ENCODE data around the gene LRP1.

The LRP1 gene

DNA sequence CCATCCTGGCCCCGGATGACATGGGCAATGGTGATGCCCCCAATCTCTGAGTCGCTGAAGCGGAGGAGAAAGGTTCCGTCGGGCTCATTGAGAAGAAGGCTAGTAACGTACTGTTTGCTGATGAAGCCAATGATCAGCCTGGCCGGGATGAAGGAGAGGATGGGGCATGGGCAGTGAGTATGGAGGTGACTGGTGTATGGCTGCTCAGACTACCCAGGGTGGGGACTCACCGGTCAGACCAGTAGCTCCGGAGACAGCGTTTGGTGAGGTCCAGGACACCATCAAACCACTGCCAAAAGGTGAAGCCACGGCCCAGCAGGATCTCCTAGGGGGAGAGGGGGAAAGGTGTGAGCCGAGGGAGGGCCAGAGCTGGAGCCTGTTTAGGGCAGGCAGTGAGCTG is 28.5 kb upstream of the LRP1 start:
- FAIRE-seq = no peak
- no peak for DNase-seq (ENCODE audit: insufficient read length, low spot score)
- TF ChIP-seq POLR2A (IDR thresholded peaks at IDR 0.05; ENCODE audit: low read depth, low read length) = no peak

DNA sequence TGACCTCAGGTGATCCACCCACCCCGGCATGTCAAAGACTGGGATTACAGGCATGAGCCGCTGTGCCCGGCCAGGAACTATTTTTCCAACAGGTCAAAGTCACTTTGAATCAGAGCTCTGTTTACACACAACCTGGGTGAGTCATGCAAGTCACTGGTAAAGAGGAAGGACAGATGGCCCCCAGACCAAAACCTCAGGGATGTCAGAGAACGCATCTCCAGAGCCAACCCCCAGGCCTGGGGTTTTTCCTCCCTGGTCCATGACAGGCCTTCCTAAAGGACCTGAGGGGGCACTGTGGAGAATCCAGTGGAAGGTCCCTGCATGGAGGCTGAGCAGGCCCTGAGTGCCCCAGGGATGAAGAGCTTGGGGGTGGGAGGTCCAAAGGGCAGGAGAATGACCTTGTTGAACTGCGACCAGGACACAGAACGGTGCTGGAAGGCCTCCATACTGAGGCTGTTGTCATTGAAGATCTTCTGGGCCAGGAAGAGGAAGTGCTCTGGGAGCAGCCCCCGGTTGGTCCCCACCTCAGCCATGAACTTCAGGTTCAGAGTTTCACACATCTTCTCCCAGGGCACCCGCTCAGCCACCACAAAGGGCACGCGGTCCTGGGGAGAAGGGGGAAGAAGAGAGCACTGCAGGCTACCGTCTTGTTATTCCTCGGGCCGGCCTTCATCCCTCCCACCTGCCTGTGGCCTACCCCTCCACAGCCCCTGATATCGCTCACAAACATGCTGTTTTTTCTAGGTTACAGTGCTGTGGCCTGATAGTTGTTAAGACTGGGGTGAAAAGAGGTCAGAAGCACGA is 26.2 kb upstream of the LRP1 start:
- DNase-seq (ENCODE audit: insufficient read length, low spot score) = no peak
- TF ChIP-seq POLR2A (IDR thresholded peaks at IDR 0.05; ENCODE audit: low read depth, low read length) = no peak
- no peak for FAIRE-seq

DNA sequence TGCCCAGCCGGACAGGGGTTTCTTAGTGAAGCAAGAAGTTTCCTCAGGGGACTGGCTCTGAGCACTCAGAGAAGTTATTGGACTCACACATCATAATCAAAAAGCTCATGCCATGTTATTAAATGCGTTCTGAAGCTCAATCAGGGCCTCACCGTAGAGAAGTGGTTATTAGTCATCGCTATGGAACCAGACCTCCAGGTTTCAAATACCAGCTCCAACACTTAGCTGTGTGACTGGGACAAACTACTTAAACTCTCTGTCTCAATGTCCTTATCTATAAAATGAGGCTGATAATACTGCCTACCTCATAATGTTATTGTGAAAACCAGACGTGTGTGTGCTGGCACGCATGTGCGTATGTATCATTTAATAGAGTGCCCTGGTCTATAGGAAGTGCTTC is 24.4 kb upstream of the LRP1 start:
- no peak for FAIRE-seq

DNA sequence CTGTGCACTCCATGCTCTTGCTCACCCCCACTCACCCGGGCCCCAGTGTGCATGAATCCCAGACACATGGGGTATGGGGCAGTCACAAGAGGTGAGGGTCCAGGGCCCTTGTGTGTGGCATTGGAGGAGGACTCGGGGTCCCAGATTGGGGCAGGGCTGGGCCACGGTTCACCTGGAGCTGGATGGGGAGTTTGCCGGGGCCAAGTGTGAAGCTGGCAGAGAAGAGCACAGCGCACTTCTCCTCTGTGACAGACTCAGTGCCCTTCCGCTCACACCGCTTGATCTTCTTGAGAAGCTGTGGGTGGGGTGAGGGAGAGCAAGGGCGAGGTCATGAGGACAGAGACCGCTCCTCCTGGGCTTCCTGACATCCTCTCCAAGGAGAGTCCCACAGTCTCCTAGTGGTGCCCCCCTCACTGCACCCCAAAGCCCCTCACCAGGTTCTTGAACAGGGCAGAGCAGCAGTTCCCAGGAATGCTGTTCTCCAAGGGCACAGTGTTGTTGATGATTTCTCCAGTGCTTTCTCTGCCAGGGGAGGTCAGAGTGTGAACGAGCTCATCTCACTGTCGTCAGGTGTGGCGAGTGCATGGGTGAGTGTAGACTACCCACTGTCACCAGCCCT is 23.9 kb upstream of the LRP1 start:
- no peak for FAIRE-seq
- no peak for TF ChIP-seq POLR2A (IDR thresholded peaks at IDR 0.05; ENCODE audit: low read depth, low read length)

More for the DNA sequence above, 24.4 kb upstream of the LRP1 start:
- DNase-seq (ENCODE audit: insufficient read length, low spot score) = no peak
- TF ChIP-seq POLR2A (IDR thresholded peaks at IDR 0.05; ENCODE audit: low read depth, low read length) = no peak

DNA sequence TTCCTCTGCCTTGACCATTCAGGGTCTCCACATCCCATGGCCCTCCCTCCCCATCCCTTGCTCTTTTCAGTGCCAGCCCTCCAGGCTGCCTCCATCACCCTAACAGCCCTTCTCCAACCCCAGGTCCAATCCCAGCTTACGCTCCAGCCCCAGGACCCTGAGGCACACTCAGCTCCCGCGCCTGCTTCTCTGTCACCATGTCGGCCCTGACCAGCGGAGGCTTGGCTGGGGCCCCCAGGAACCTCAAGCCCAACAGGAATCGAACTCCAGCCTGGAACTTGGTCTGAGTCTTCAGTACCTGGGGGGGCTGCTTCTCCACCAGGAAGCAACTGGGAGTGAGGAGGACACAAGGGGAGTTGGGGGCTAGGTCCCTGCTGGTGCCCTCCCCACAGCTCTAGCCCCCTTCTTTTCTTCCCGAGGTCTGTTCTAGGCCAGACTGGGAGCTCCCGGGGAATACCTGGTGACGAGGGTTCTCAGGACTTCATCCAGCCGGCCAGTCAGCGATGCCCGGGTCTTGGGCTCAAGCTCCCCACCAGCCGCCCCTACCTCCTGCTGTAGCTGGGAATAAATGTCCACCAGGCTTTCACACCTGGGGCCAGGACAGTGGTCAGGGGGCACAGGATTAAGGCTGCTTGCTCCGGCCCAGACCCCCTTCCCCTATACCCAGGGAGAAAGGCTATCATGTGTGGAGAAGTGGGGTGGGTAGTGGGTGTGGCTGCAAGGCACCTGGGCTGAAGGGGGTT is 23.1 kb upstream of the LRP1 start:
- DNase-seq (ENCODE audit: insufficient read length, low spot score) = no peak
- no peak for FAIRE-seq
- TF ChIP-seq POLR2A (IDR thresholded peaks at IDR 0.05; ENCODE audit: low read depth, low read length) = no peak

More for the DNA sequence above, 23.9 kb upstream of the LRP1 start:
- DNase-seq (ENCODE audit: insufficient read length, low spot score) = no peak

DNA sequence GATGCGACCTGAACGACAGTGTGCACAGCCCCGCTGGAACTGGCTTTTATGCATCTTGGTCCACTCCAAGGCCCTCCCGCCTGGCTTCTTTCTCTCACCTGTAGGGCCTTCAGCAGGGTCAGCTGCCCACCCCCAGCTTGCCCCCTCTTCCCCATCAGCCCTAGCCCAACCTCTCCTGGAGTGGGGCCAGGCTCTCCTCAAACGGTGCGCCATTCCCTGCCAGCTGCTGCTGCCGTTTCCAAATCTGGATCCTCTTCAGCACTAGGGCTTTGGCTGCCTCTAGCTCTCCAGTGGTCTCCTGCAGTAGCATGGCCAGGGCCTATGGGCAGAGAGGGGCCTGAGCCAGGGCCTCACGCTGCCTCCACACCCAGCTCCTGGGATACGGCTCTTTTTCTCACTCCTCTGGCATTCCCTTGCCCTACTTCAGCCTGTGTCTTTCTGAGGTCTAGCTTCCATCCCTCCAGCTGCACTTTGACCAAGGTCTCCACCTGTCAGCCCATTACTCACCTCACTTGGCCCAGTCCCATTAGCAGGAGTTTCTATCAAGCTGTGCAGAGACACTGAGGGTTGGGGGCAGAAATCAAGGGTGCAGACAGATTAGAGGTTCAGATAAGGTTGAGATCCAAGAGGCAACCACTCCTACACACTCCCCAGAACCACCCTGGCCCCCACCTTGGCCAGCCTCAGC is 22.1 kb upstream of the LRP1 start:
- FAIRE-seq = no peak
- DNase-seq (ENCODE audit: insufficient read length, low spot score) = no peak
- no peak for TF ChIP-seq POLR2A (IDR thresholded peaks at IDR 0.05; ENCODE audit: low read depth, low read length)

DNA sequence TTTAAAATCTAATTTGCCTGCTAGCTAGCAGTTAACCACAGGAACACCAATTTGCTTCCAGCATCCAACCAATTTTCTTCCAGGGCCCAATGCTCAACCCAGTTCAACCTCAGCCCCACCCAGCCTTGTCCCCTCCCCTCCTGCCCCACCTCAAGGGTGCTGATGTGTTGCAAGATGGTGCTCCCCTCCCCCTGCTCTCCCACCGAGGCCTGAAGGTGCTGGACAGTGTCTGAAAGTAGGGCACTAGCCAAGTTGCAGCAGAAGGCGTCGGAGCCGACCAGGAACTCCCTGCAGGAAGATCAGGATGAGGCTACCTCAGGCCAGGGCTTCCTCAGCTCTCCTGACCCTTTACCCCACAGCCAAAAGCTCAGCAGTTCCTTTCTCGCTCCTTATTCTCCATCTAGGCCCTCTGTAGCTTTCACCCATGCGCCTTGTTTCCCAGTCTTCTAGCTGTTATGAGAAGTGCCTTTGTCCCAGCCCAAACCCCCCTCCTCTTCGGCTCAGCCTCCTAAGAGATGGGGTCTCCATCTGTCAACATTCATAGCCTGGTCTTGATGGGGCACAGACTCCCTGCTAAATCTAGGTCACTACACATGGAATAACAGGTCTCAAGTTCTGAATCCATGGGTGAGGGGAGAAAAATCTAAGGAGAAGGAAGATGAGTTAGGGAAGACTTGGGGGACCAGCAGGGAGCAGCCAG is 20.7 kb upstream of the LRP1 start:
- DNase-seq (ENCODE audit: insufficient read length, low spot score) = no peak
- no peak for TF ChIP-seq POLR2A (IDR thresholded peaks at IDR 0.05; ENCODE audit: low read depth, low read length)
- no peak for FAIRE-seq

DNA sequence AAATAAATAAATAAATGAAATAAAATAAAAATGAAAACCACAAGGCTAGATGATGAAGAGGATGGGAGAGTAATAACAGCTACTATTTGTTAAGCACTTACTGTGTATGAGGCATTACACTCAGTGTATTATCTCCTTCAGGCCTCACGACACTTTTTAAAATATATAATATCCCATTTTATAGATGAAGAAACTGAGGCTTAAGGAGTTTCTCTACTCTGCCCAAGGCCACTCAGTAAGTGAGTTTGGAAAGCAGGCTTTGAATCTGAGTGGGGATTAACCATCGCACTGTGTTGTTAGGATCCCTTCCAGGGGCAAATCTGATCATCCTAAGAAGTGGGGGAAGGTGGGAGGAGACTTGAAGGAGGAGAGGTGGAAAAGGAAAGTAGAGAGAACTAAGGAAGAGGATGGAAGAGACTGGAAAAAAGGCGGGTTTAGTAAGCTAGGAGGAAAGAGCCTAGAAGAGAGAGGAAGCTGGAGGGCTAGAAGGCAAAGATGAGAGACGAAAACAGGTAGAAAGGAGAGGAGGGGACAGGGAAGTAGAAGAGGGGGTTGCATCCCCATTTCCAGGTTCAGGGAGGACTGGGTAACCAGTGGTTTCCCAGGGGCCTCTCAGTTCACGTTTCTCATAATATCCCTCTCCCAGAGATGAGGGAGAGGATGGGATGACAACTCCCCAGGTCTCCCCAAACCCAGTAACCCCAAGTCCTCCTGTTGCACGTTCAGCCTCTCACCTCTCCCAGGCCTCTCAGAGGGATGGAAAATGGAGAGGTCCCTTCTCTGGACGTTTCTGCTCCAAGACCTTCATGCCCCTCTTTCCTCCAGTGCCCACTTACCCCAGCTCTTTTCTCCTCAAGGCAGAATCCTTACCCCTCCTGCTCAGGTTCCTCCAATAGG is 18.8 kb upstream of the LRP1 start:
- no peak for TF ChIP-seq POLR2A (IDR thresholded peaks at IDR 0.05; ENCODE audit: low read depth, low read length)
- DNase-seq (ENCODE audit: insufficient read length, low spot score) (no peak), FAIRE-seq (no peak)

DNA sequence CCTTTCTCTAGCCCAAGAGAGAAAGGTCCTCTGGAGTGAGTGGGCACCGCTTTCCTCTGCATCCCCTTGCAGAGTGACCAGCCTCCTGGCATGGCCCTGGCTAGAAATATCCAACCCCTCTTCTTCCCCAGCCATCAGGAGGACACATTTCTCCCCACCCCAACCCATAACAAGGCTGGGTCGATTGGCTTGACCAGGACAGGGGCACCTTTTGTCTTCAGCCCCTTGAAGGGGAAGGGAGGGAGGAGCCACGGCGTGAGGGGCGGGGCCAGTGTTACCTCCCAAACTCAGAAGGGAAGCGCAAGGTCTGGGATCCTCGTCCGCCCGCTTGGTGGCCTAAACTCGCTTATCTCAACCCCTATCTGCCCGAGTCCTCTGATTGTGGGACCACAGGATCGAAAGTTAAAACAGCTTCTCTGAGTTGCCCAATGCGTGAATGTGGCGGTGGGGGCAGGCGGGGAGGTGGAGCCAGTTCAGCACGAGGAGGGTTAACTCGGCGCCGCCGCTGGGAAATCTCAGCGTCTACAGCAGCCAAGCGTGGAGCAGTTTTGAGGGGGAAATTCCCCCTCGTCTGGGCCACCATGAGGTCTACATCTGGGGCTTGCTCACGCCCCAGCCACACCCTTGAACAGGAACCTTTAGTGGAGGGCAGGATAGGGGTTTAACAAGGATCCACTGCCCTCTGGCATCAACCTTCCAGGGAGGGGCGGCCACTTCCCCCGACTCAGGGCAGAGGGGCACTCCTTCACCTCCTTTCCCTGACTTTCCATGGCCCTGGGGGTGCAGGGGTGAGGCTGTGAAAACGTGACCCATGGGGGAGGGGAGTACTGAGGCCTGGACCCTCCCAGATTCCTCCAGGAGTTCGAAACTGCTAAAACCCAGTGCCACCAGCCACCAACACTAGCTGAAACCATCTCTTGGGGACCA is 17.9 kb upstream of the LRP1 start:
- FAIRE-seq = no peak
- no peak for TF ChIP-seq POLR2A (IDR thresholded peaks at IDR 0.05; ENCODE audit: low read depth, low read length)
- no peak for DNase-seq (ENCODE audit: insufficient read length, low spot score)

DNA sequence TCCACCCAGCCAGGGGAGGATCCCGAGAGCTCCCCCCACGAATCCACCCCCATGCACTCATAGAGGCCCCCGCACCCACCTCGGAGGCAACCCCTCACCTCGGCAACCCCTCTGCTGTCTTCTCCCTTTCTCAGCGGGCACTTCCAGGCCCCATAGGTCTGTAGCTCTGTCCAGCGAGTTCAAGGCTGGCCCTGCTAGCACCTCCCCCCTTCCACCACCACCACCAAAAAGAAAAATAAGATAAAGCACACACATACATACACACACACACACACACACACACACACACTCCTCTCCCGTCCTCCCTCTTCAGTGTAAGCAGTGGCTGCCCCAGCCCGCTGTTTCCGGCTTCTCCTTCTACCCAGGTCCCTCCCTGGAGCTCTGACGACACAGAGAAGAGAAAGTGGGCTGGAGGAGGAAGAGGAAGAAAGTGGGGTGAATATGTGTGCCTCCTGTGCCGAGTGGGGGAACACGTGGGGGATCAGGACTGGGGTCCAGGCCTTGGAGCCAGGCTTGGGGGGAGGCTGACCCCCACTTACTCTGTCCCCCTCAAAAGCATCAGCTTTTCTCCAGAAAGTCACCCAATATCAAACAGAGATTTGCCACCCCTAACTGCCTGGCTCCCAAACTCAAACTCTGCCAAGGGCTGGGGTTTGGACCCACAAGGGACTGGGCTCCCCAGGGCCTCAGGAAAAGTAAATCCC is 17.1 kb upstream of the LRP1 start, which contains the start of gene STAT6:
TSS of gene STAT6 (minus strand) at position 332 of the 704 bp plus-strand sequence. CDS start 3,084 bp downstream, outside the sequence.
- DNase-seq (ENCODE audit: insufficient read length, low spot score) = no peak
- no peak for TF ChIP-seq POLR2A (IDR thresholded peaks at IDR 0.05; ENCODE audit: low read depth, low read length)
- FAIRE-seq = no peak
